Measurements from ENCODE around the gene CDKN2A.

DNA sequence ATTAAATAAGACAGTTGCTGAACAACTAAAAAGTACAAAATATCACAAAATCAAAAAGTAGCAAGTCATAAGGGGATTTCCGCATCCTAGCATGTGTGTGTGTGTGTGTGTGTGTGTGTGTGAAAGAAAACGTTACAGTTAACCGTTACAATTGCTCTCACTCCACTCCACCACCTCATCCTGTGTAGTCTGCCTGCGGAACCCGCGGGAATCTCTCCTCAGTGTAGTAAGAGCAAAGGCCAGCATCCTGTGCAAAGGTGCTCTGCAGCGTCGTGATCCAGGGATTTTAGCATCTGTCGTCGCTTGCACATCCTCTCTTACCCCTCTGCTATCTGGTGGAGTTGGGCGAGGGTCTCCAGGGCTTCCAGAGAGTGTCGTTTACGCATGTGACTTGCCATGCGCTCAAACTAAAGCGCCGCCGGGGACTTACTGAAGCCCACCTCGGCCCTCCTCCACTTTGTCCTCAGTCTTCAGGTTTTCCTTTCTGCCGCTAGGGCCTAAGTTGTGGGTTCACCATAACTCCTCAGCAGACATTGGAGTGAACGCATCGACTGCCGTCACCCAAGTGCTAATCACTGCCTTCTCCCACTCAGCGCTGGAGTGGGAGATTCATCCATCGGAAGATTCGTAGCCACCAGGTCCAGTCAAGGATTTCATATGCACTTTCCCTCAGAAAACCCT, 11.0 kb upstream of the CDKN2A start:
- TF ChIP-seq, protein P1, sequence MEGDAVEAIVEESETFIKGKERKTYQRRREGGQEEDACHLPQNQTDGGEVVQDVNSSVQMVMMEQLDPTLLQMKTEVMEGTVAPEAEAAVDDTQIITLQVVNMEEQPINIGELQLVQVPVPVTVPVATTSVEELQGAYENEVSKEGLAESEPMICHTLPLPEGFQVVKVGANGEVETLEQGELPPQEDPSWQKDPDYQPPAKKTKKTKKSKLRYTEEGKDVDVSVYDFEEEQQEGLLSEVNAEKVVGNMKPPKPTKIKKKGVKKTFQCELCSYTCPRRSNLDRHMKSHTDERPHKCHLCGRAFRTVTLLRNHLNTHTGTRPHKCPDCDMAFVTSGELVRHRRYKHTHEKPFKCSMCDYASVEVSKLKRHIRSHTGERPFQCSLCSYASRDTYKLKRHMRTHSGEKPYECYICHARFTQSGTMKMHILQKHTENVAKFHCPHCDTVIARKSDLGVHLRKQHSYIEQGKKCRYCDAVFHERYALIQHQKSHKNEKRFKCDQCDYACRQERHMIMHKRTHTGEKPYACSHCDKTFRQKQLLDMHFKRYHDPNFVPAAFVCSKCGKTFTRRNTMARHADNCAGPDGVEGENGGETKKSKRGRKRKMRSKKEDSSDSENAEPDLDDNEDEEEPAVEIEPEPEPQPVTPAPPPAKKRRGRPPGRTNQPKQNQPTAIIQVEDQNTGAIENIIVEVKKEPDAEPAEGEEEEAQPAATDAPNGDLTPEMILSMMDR (IDR thresholded peaks at IDR 0.05), result no peak
- TF ChIP-seq POLR2A (IDR thresholded peaks at IDR 0.05), result no peak
